Loucy (cell line): Measurements from ENCODE around the gene EPN2.

ENCODE experiments used
- H2AFZ ChIP-seq: fragments of 200-600 bp; sonication (generic); 2 replicates; pipeline ENCODE4 v1.6.0; 2016; ENCODE audit warnings: antibody characterized with exemption, mild to moderate bottlenecking, low read length, moderate library complexity
- H3F3A ChIP-seq: fragments of 200-600 bp; 2 replicates; pipeline ENCODE4 v1.6.0; 2016; ENCODE audit warnings: antibody characterized with exemption, low read depth, mild to moderate bottlenecking
- H3K27me3 ChIP-seq: fragments of 200-600 bp; sonication (generic); 2 replicates; pipeline ENCODE4 v1.6.1; 2014; ENCODE audit warnings: low read length, mild to moderate bottlenecking; ENCODE audit not compliant: insufficient read depth, poor library complexity, severe bottlenecking
- H3K36me3 ChIP-seq: fragments of 200-600 bp; sonication (generic); 2 replicates; pipeline ENCODE4 v1.6.1; 2016; ENCODE audit warnings: low read length; ENCODE audit not compliant: insufficient read depth
- H3K4me1 ChIP-seq: fragments of 200-600 bp; sonication (generic); 2 replicates; pipeline ENCODE4 v1.5.1; 2014; ENCODE audit warnings: low read length, mild to moderate bottlenecking; ENCODE audit not compliant: insufficient read depth, poor library complexity, severe bottlenecking
- H3K4me2 ChIP-seq: fragments of 200-600 bp; sonication (generic); 2 replicates; pipeline ENCODE4 v1.6.0; 2014; ENCODE audit warnings: antibody characterized with exemption, low read length, low read depth, mild to moderate bottlenecking; ENCODE audit not compliant: poor library complexity, severe bottlenecking
- H3K4me3 ChIP-seq: fragments of 200-600 bp; sonication (generic); 2 replicates; pipeline ENCODE4 v1.5.1; 2014; ENCODE audit warnings: low read length, mild to moderate bottlenecking, mixed read lengths; ENCODE audit not compliant: poor library complexity, severe bottlenecking
- H3K79me2 ChIP-seq: fragments of 200-600 bp; sonication (generic); 2 replicates; pipeline ENCODE4 v1.6.1; 2014; ENCODE audit warnings: low read length; ENCODE audit not compliant: insufficient read depth
- H3K9ac ChIP-seq: fragments of 200-600 bp; sonication (generic); 2 replicates; pipeline ENCODE4 v1.6.0; 2014; ENCODE audit warnings: mild to moderate bottlenecking, low read depth, low read length, moderate library complexity; ENCODE audit not compliant: poor library complexity, severe bottlenecking
- H3K9me2 ChIP-seq: fragments of 200-600 bp; sonication (generic); replicated peaks from 2 replicates; pipeline ENCODE4 v1.6.1; 2016; ENCODE audit warnings: low read depth, low read length, mixed read lengths
- H3K9me3 ChIP-seq: fragments of 200-600 bp; sonication (generic); 2 replicates; pipeline ENCODE4 v1.6.1; 2014; ENCODE audit warnings: mild to moderate bottlenecking, antibody characterized with exemption, low read length, low read depth; ENCODE audit not compliant: insufficient read depth
- H4K20me1 ChIP-seq: fragments of 200-600 bp; sonication (generic); 2 replicates; pipeline ENCODE4 v1.6.0; 2014; ENCODE audit warnings: antibody characterized with exemption, low read length, mild to moderate bottlenecking; ENCODE audit not compliant: insufficient read depth, poor library complexity, severe bottlenecking
- EZH2phosphoT487 ChIP-seq: fragments of 200-600 bp; IDR thresholded peaks from 2 replicates; pipeline ENCODE4 v1.6.1; 2018; ENCODE audit warnings: antibody characterized with exemption, mild to moderate bottlenecking, moderate library complexity, borderline replicate concordance
- TF ChIP-seq, protein P1 (sequence below): fragments of 200-600 bp; sonication (generic); conservative IDR thresholded peaks from 2 replicates; pipeline ENCODE4 v1.5.1; 2014; ENCODE audit warnings: mild to moderate bottlenecking, antibody characterized with exemption, low read length

Gene EPN2

GRCh38 chr17:19271780-19272357 is 34.7 kb downstream of the EPN2 start:
- Histone ChIP-seq H3K9me3 (no peaks in the 10 kb centered on the region), H3F3A (no peaks in the 10 kb centered on the region), H4K20me1 (no peaks in the 10 kb centered on the region), H3K79me2 (no peaks in the 10 kb centered on the region), H3K4me1 (peaks cover 6% of the 10 kb centered on the region), H2AFZ (no peak overlapping the region), H3K36me3 (no peaks in the 10 kb centered on the region), H3K4me3 (no peak overlapping the region), H3K9me2 (no peaks in the 10 kb centered on the region), H3K4me2 (no peak overlapping the region), H3K27me3 (peaks cover 20% of the 10 kb centered on the region), H3K9ac (no peak overlapping the region)
- TF ChIP-seq, protein P1, sequence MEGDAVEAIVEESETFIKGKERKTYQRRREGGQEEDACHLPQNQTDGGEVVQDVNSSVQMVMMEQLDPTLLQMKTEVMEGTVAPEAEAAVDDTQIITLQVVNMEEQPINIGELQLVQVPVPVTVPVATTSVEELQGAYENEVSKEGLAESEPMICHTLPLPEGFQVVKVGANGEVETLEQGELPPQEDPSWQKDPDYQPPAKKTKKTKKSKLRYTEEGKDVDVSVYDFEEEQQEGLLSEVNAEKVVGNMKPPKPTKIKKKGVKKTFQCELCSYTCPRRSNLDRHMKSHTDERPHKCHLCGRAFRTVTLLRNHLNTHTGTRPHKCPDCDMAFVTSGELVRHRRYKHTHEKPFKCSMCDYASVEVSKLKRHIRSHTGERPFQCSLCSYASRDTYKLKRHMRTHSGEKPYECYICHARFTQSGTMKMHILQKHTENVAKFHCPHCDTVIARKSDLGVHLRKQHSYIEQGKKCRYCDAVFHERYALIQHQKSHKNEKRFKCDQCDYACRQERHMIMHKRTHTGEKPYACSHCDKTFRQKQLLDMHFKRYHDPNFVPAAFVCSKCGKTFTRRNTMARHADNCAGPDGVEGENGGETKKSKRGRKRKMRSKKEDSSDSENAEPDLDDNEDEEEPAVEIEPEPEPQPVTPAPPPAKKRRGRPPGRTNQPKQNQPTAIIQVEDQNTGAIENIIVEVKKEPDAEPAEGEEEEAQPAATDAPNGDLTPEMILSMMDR = no peak
- TF ChIP-seq EZH2phosphoT487 = no peak

DNA sequence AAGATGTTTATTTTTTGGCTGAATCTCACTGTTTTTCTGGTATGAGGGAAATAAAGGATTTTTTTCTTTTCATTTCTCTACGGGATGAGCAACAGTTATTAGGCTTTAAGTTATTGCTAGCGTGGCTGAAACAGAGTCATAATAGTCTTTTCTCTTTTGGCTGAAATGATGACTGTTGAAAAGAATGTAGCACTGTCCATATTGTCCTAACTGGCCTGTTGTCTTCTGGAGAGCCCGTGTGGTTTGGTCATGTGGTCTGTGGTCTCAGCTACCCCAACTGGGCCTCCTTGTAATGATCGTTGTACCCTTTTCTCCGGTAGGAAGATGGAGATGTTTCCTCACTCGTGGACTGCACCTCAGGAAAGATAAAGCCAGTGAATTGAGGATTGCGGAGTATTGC is 36.6 kb downstream of the EPN2 start:
- H2AFZ ChIP-seq = no peak overlapping the region
- H3K9me2 ChIP-seq = no peaks in the 10 kb centered on the region
- no peak overlapping the region for H3K4me3 ChIP-seq
- peaks cover 20% of the 10 kb centered on the region for H3K27me3 ChIP-seq
- no peaks in the 10 kb centered on the region for H3K9me3 ChIP-seq
- no peaks in the 10 kb centered on the region for H3K36me3 ChIP-seq
- no peak for TF ChIP-seq EZH2phosphoT487
- TF ChIP-seq, protein P1 = no peak
- no peaks in the 10 kb centered on the region for H3K79me2 ChIP-seq
- peaks cover 6% of the 10 kb centered on the region for H3K4me1 ChIP-seq
- no peak overlapping the region for H3K4me2 ChIP-seq
- no peaks in the 10 kb centered on the region for H3F3A ChIP-seq
- H3K9ac ChIP-seq = no peak overlapping the region
- H4K20me1 ChIP-seq = no peaks in the 10 kb centered on the region

DNA sequence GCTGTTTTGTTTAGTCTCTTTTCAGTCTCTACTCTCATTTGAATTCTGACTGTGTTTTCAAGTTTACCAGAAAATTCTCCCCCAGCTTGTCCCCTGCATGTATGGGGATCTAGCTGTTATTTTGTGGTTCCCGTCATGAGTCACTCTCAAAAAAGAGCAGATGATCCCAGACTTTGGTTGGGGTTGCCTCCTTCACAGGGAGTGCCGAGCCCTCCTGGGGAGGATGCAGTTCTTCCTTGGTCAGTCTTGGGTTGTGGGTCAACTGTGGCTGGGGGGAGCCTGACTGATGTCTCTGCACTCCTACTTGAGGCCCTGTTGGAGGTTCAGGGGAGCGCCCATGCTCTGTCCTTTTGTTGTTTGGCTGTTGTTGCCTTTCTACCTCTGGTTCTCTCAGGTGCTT is 37.7 kb downstream of the EPN2 start:
- Histone ChIP-seq H3K4me3 (no peak overlapping the region), H3K4me1 (peaks cover 6% of the 10 kb centered on the region), H3F3A (no peaks in the 10 kb centered on the region), H3K4me2 (no peak overlapping the region), H3K9me3 (no peaks in the 10 kb centered on the region), H3K9ac (no peak overlapping the region), H4K20me1 (no peaks in the 10 kb centered on the region), H3K36me3 (no peaks in the 10 kb centered on the region), H3K79me2 (no peaks in the 10 kb centered on the region), H3K27me3 (peaks cover 16% of the 10 kb centered on the region), H2AFZ (no peak overlapping the region), H3K9me2 (no peaks in the 10 kb centered on the region)
- no peak for TF ChIP-seq EZH2phosphoT487
- TF ChIP-seq, protein P1 = no peak
